Measurements from ENCODE around the gene GUCA1C. TPM values are rescaled to one million over a fixed set of nuclear protein-coding genes. Genes with fewer than 3 reads are reported as not detected.

Gene GUCA1C
- total RNA-seq, 1 donor: not detected

- DNase-seq (ENCODE audit: low read depth in 2 of 3, low spot score in 2 of 3): peak; percentile 40 to 72 (median 55)
These were observed 38.7 kb downstream of the GUCA1C start for GRCh38 chr3:108914774-108915641.

- DNase-seq (ENCODE audit: low read depth in 2 of 3, low spot score in 2 of 3): no peak
These were observed 43.9 kb downstream of the GUCA1C start for GRCh38 chr3:108909799-108910198.

GRCh38 chr3:108907194-108907593 lies 46.5 kb downstream of the GUCA1C start:
- DNase-seq (ENCODE audit: low read depth in 2 of 3, low spot score in 2 of 3): no peak

GRCh38 chr3:108899530-108899929 lies 54.1 kb downstream of the GUCA1C start:
- no peak for DNase-seq (ENCODE audit: low read depth in 2 of 3, low spot score in 2 of 3)

GRCh38 chr3:108897883-108898282 lies 55.8 kb downstream of the GUCA1C start:
- no peak for DNase-seq (ENCODE audit: low read depth in 2 of 3, low spot score in 2 of 3)

GRCh38 chr3:108894981-108895380 lies 58.7 kb downstream of the GUCA1C start:
- no peak for DNase-seq (ENCODE audit: low read depth in 2 of 3, low spot score in 2 of 3)

- DNase-seq (ENCODE audit: low read depth in 2 of 3, low spot score in 2 of 3): no peak
These were observed 61.8 kb downstream of the GUCA1C start for GRCh38 chr3:108891833-108892232.

GRCh38 chr3:108887777-108888176 lies 65.9 kb downstream of the GUCA1C start:
- DNase-seq (ENCODE audit: low read depth in 2 of 3, low spot score in 2 of 3): no peak

- DNase-seq (ENCODE audit: low read depth in 2 of 3, low spot score in 2 of 3): no peak
These were observed 66.6 kb downstream of the GUCA1C start for GRCh38 chr3:108887121-108887520.

- DNase-seq (ENCODE audit: low read depth in 2 of 3, low spot score in 2 of 3): no peak
These were observed 70.3 kb downstream of the GUCA1C start for GRCh38 chr3:108883373-108883772.

- no peak for DNase-seq (ENCODE audit: low read depth in 2 of 3, low spot score in 2 of 3)
These were observed 70.9 kb downstream of the GUCA1C start for GRCh38 chr3:108882762-108883161.

GRCh38 chr3:108879915-108880314 lies 73.8 kb downstream of the GUCA1C start:
- no peak for DNase-seq (ENCODE audit: low read depth in 2 of 3, low spot score in 2 of 3)

- no peak for DNase-seq (ENCODE audit: low read depth in 2 of 3, low spot score in 2 of 3)
These were observed 75.8 kb downstream of the GUCA1C start for GRCh38 chr3:108877901-108878300.

- DNase-seq (ENCODE audit: low read depth in 2 of 3, low spot score in 2 of 3): no peak
These were observed 89.9 kb downstream of the GUCA1C start for GRCh38 chr3:108863799-108864135.

- DNase-seq (ENCODE audit: low read depth in 2 of 3, low spot score in 2 of 3): no peak
These were observed 90.5 kb downstream of the GUCA1C start for GRCh38 chr3:108862865-108863798.

GRCh38 chr3:108861401-108861800 lies 92.3 kb downstream of the GUCA1C start:
- no peak for DNase-seq (ENCODE audit: low read depth in 2 of 3, low spot score in 2 of 3)

Other genes starting within 250 kb of the GUCA1C start
- gene RETNLB, start 196.5 kb downstream of the GUCA1C start, total RNA-seq: not detected
- under 0.01 TPM for gene TRAT1, start 131.1 kb downstream of the GUCA1C start, total RNA-seq
- gene MORC1, start 164.3 kb upstream of the GUCA1C start, total RNA-seq: under 0.01 TPM
- not detected for gene C3orf85, start 182.8 kb upstream of the GUCA1C start, total RNA-seq

Data from hematopoietic multipotent progenitor cell (in vitro differentiated cells).